Gastroesophageal sphincter (tissue), 4 donors: ENCODE data around the gene SPATA46. TPM values are rescaled to one million over a fixed set of nuclear protein-coding genes. Genes with fewer than 3 reads are reported as not detected.
"Not testable (repeated sequence)": the region's sequence is repeated elsewhere in the genome, so short reads cannot be mapped to it uniquely, and the experiment has no call there.

ENCODE experiments used
- ATAC-seq: fragments of 150-250 bp; one replicate; pipeline ENCODE4 v1.9.1; 2016; ENCODE audit warnings: mild to moderate bottlenecking, moderate library complexity
- H3K27ac ChIP-seq, 4 donors: fragments of 200-600 bp; sonication (generic) in 3 of 4; 1 replicate in 3 of 4; 2 replicates in 1 of 4; pipeline ENCODE4 v1.5.1; 2016 to 2019
- H3K27me3 ChIP-seq: fragments of 200-600 bp; sonication (generic); one replicate; pipeline ENCODE4 v1.5.1; 2019
- H3K36me3 ChIP-seq, 2 donors: fragments of 200-600 bp; sonication (generic); one replicate each; pipeline ENCODE4 v1.5.1; 2019; ENCODE audit warnings: control low read depth in 1 of 2
- H3K4me1 ChIP-seq, 3 donors: fragments of 200-600 bp; sonication (generic); 1 replicate in 2 of 3; 2 replicates in 1 of 3; pipeline ENCODE4 v1.5.1; 2016 to 2019; ENCODE audit warnings: control low read depth in 2 of 3
- H3K4me3 ChIP-seq, 2 donors: fragments of 200-600 bp; sonication (generic); one replicate each; pipeline ENCODE4 v1.5.1; 2019; ENCODE audit warnings: mild to moderate bottlenecking in 1 of 2, moderate library complexity in 1 of 2
- H3K9me3 ChIP-seq, 3 donors: fragments of 200-600 bp; sonication (generic); one replicate each; pipeline ENCODE4 v1.5.1; 2017 to 2019; ENCODE audit warnings: control low read depth in 2 of 3
- CTCF ChIP-seq, 4 experiments: fragments of 200-600 bp in 2 of 4; fragments of 450-650 bp in 2 of 4; sonication (generic) in 1 of 4; IDR thresholded peaks; one replicate each; pipeline ENCODE4 v1.5.1; 2017 to 2019; ENCODE audit warnings: antibody characterized with exemption in 4 of 4, mild to moderate bottlenecking in 2 of 4, moderate library complexity in 2 of 4
- EP300 ChIP-seq: sonication (generic); formaldehyde crosslinking; IDR thresholded peaks from one replicate; pipeline ENCODE4 v1.6.1; 2017; ENCODE audit warnings: antibody characterized with exemption, mild to moderate bottlenecking
- POLR2A ChIP-seq, 2 donors: fragments of 450-650 bp; IDR thresholded peaks; one replicate each; pipeline ENCODE4 v1.6.1; 2017; ENCODE audit warnings: antibody characterized with exemption in 2 of 2, mild to moderate bottlenecking in 2 of 2, moderate library complexity in 1 of 2
- POLR2AphosphoS5 ChIP-seq: sonication (generic); formaldehyde crosslinking; IDR thresholded peaks from one replicate; pipeline ENCODE4 v1.6.1; 2017; ENCODE audit warnings: antibody characterized with exemption
- WGBS, 2 donors: methylation state at CpG; one replicate each; pipeline ENCODE4 v1.1.5; 2018; ENCODE audit warnings: low coverage in 1 of 2; 5-methylcytosine and 5-hydroxymethylcytosine counted together
- total RNA-seq, 4 donors: library from RNA; depleted of rRNA; stranded (reverse); fragments of >200 nt; gene quantifications; one replicate each; pipeline ENCODE4 v1.1.0, GENCODE V29; 2016

The SPATA46 gene
- total RNA-seq, result not detected

DNA sequence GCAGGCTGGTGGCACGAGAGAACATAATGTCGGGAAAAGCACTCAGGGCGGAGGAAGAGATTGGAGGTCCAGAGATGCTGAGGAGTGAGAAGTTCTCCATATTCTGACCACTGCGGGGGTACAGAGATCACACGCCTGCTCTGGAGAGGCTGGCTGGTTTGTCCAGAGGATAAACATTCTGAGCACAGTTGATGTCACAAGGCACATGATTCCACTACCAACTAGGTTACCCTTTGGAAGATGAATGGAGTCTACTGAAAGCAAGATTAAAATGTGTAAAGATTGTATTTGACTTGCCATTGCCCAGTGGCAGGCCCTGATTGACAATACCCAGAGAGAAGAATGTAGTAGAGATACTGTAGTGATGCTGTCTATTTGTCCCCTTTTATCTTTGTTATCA is at the start of gene SPATA46:
Gene SPATA46 (minus strand): TSS at position 164 of the 400 bp plus-strand sequence. CDS start 64 bp downstream, at position 100.
- TF ChIP-seq CTCF (IDR thresholded peaks at IDR 0.05) (no peak), POLR2A (IDR thresholded peaks at IDR 0.05) (no peak), POLR2AphosphoS5 (no peak), EP300 (no peak)
- Histone ChIP-seq H3K4me1 (no peaks in the 10 kb centered on the region), H3K4me3 (no peak within 1 kb of the TSS), H3K27me3 (no peaks in the 10 kb centered on the region), H3K36me3 (no peaks in the 10 kb centered on the region), H3K27ac (no peak within 1 kb of the TSS), H3K9me3 (no peaks in the 10 kb centered on the region)
- ATAC-seq, result no peak
- WGBS, 2 donors, result 100% methylated on average over 1 of the region's 5 CpGs

- Histone ChIP-seq H3K4me3 (no peak overlapping the region), H3K36me3 (no peaks in the 10 kb centered on the region), H3K4me1 (no peaks in the 10 kb centered on the region), H3K9me3 (peaks cover 0 to 5% (median 0%) of the 10 kb centered on the region in 3 donors), H3K27me3 (peaks cover 7% of the 10 kb centered on the region), H3K27ac (no peak overlapping the region)
- WGBS, 2 donors, result 77% methylated on average over 3 of the region's 10 CpGs; no CpG with 5 or more reads in 1 of the 2 donors
- ATAC-seq, result no peak
- TF ChIP-seq POLR2AphosphoS5 (no peak), EP300 (no peak), CTCF (IDR thresholded peaks at IDR 0.05) (no peak), POLR2A (IDR thresholded peaks at IDR 0.05) (no peak)
These were observed 46.2 kb upstream of the SPATA46 start for GRCh38 chr1:162422662-162423375.

GRCh38 chr1:162421258-162422164 is 44.9 kb upstream of the SPATA46 start:
- WGBS, 2 donors, result 30 to 80% methylated on average over 1 to 5 of the region's 5 CpGs
- H3K4me1 ChIP-seq, result no peaks in the 10 kb centered on the region
- H3K4me3 ChIP-seq, result no peak overlapping the region
- peaks cover 0 to 5% (median 0%) of the 10 kb centered on the region in 3 donors for H3K9me3 ChIP-seq
- TF ChIP-seq EP300, result no peak
- no peak for TF ChIP-seq POLR2AphosphoS5
- TF ChIP-seq CTCF (IDR thresholded peaks at IDR 0.05), result no peak
- TF ChIP-seq POLR2A (IDR thresholded peaks at IDR 0.05), result no peak
- no peak overlapping the region for H3K27ac ChIP-seq
- ATAC-seq, result no peak
- H3K36me3 ChIP-seq, result no peaks in the 10 kb centered on the region
- peaks cover 7% of the 10 kb centered on the region for H3K27me3 ChIP-seq

DNA sequence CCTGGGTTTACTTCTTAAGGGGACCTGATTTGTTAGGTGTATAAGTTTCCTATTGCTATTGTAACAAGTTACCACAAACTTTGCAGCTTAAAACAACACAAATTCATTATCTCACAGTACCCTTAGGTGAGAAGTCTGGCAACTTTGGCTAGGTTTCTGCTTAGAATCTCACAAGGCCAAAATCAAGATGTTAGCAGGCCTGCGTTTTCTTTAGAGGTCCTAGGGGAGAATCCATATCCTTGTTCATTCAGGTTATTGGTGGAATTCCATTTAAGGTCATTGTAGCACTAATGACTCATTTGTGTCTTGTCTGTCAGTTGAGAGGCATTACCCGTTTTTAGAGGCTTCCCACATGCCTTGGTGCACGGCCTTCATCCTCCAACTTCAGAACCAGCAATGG is 43.5 kb upstream of the SPATA46 start:
- Histone ChIP-seq H3K4me1 (no peaks in the 10 kb centered on the region), H3K9me3 (peaks cover 0 to 5% (median 0%) of the 10 kb centered on the region in 3 donors), H3K36me3 (no peaks in the 10 kb centered on the region), H3K4me3 (no peak overlapping the region), H3K27ac (no peak overlapping the region), H3K27me3 (peaks cover 7% of the 10 kb centered on the region)
- no peak for TF ChIP-seq CTCF (IDR thresholded peaks at IDR 0.05)
- TF ChIP-seq POLR2A (IDR thresholded peaks at IDR 0.05), result no peak
- no peak for TF ChIP-seq EP300
- TF ChIP-seq POLR2AphosphoS5, result no peak
- 91 to 100% methylated on average over 3 of the region's 3 CpGs for whole genome bisulfite sequencing, 2 donors
- ATAC-seq, result no peak

DNA sequence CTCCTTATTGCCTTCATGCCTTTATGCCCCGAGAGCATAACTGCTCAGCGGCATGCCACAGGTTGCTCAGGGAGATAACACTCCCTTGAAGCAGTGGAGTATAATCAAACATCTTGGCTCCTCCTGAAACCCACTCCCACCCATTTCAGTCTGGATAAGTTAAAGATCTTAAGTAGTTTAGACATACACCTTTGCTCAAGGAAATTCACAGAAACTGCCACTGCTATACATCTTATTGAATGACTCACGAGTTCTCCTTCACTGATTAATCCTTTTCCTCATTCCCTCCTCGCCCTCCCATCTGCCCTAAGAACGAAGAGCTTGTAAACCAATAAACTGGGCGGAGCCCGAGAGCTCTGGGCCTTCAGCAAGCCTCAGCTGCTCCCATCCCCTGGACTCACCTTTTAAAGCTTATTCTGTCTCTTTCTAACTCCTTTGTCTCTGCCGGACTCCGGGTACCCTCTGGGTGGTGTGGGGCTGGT is 42.8 kb upstream of the SPATA46 start:
- not testable (repeated sequence) for H3K27ac ChIP-seq, H3K36me3 ChIP-seq, ATAC-seq, H3K9me3 ChIP-seq, H3K4me3 ChIP-seq, H3K4me1 ChIP-seq, H3K27me3 ChIP-seq
- 71 to 73% methylated on average over 5 of the region's 9 CpGs for WGBS, 2 donors

- H3K36me3 ChIP-seq, H3K4me1 ChIP-seq, H3K9me3 ChIP-seq, ATAC-seq, H3K27ac ChIP-seq, H3K4me3 ChIP-seq: not testable (repeated sequence)
- peaks cover 12% of the 10 kb centered on the region for H3K27me3 ChIP-seq
- WGBS, 2 donors, result 84 to 86% methylated on average over 6 to 7 of the region's 7 CpGs
These were observed 41.9 kb upstream of the SPATA46 start for GRCh38 chr1:162418584-162418983.
